Spinal cord (tissue), 10 donors: ENCODE data around the gene C9orf72. TPM values are rescaled to one million over a fixed set of nuclear protein-coding genes. Genes with fewer than 3 reads are reported as not detected.

Source experiments
- DNase-seq, 6 donors: peaks; one replicate each; pipeline versions ENCODE4 v3.0.0 to v3.0.0-alpha.2; 2013 to 2015; ENCODE audit warnings: low spot score in 6 of 6, low read depth in 4 of 6
- H3K27ac ChIP-seq: one replicate; pipeline ENCODE4 v1.5.1; 2013; ENCODE audit warnings: low read depth, low read length, control low read depth
- H3K27me3 ChIP-seq: one replicate; pipeline ENCODE4 v1.6.1; 2013; ENCODE audit warnings: low read length; ENCODE audit not compliant: control insufficient read depth, insufficient read depth
- H3K36me3 ChIP-seq: one replicate; pipeline ENCODE4 v1.6.1; 2013; ENCODE audit warnings: low read length; ENCODE audit not compliant: control insufficient read depth, insufficient read depth
- H3K4me1 ChIP-seq: one replicate; pipeline ENCODE4 v1.6.1; 2013; ENCODE audit warnings: low read length; ENCODE audit not compliant: control insufficient read depth, insufficient read depth
- H3K4me3 ChIP-seq: one replicate; pipeline ENCODE4 v1.5.1; 2013; ENCODE audit warnings: low read depth, low read length, control low read depth
- H3K9me3 ChIP-seq: one replicate; pipeline ENCODE4 v1.6.1; 2013; ENCODE audit warnings: low read length; ENCODE audit not compliant: control insufficient read depth, insufficient read depth
- WGBS: methylation state at CpG from one replicate; pipeline ENCODE4 v1.1.5; 2013; ENCODE audit warnings: missing lambda C conversion rate; ENCODE audit not compliant: insufficient coverage; 5-methylcytosine and 5-hydroxymethylcytosine counted together
- polyA plus RNA-seq, 2 donors: library from polyadenylated mRNA; unstranded; fragments of 120-200 nt; gene quantifications; one replicate each; pipeline ENCODE4 v1.2.1, GENCODE V29; 2013; ENCODE audit not compliant: insufficient read length in 2 of 2
- total RNA-seq, 2 donors: library from RNA; depleted of rRNA in 1 of 2; stranded (reverse); fragments of 120-200 nt in 1 of 2; fragments of >200 nt in 1 of 2; gene quantifications; one replicate each; pipeline versions ENCODE4 v1.2.3 to v1.2.4, GENCODE V29; 2013 to 2014
- donor health status: healthy.

C9orf72 gene
- total and polyA plus RNA-seq, 4 donors, result 38.6 to 77.7 (median 44.3) TPM

- Histone ChIP-seq H3K9me3 (no peaks in the 10 kb centered on the region), H3K27ac (peak overlapping the region; percentile 25), H3K4me1 (peaks cover 4% of the 10 kb centered on the region), H3K36me3 (peaks cover 2% of the 10 kb centered on the region), H3K27me3 (no peaks in the 10 kb centered on the region), H3K4me3 (no peak overlapping the region)
- peak in 1 of 6 donors; percentile 37 for DNase-seq
- WGBS, result 27% methylated on average over 2 of the region's 4 CpGs
Measured at GRCh38 chr9:27534131-27534530, 39.1 kb downstream of the C9orf72 start.

GRCh38 chr9:27533311-27533710, 40.0 kb downstream of the C9orf72 start:
- H3K4me1 ChIP-seq, result peaks cover 11% of the 10 kb centered on the region
- H3K36me3 ChIP-seq, result peaks cover 2% of the 10 kb centered on the region
- no peak overlapping the region for H3K4me3 ChIP-seq
- H3K27me3 ChIP-seq, result no peaks in the 10 kb centered on the region
- DNase-seq, result peak in 2 of 6 donors; percentile 28 to 73
- no peak overlapping the region for H3K27ac ChIP-seq
- H3K9me3 ChIP-seq, result no peaks in the 10 kb centered on the region
- WGBS, result no CpG with 5 or more reads among the region's 1 CpG

- WGBS, result no CpG with 5 or more reads among the region's 1 CpG
- no peaks in the 10 kb centered on the region for H3K9me3 ChIP-seq
- H3K36me3 ChIP-seq, result peaks cover 2% of the 10 kb centered on the region
- peaks cover 19% of the 10 kb centered on the region for H3K4me1 ChIP-seq
- no peak overlapping the region for H3K4me3 ChIP-seq
- H3K27ac ChIP-seq, result no peak overlapping the region
- no peak for DNase-seq
- no peaks in the 10 kb centered on the region for H3K27me3 ChIP-seq
Measured at GRCh38 chr9:27532046-27532445, 41.2 kb downstream of the C9orf72 start.

GRCh38 chr9:27530915-27531755, 42.1 kb downstream of the C9orf72 start:
- DNase-seq, result peak in 1 of 6 donors; percentile 22
- Histone ChIP-seq H3K27ac (no peak overlapping the region), H3K36me3 (peaks cover 2% of the 10 kb centered on the region), H3K4me1 (peaks cover 19% of the 10 kb centered on the region), H3K9me3 (no peaks in the 10 kb centered on the region), H3K27me3 (no peaks in the 10 kb centered on the region), H3K4me3 (no peak overlapping the region)
- WGBS, result no CpG with 5 or more reads among the region's 4 CpGs

GRCh38 chr9:27529316-27530278, 43.7 kb downstream of the C9orf72 start, which contains the start of gene MOB3B:
Gene MOB3B (minus strand): TSS chr9:27529814. CDS start chr9:27455550, 74,264 bp downstream.
- no peaks in the 10 kb centered on the region for H3K36me3 ChIP-seq
- no peaks in the 10 kb centered on the region for H3K9me3 ChIP-seq
- WGBS, result under 1% methylated on average over 72 of the region's 74 CpGs
- peak; percentile 59 to 94 (median 70) for DNase-seq
- peak within 1 kb of the TSS; percentile 79 for H3K4me3 ChIP-seq
- no peaks in the 10 kb centered on the region for H3K27me3 ChIP-seq
- peaks cover 15% of the 10 kb centered on the region for H3K4me1 ChIP-seq
- H3K27ac ChIP-seq, result peak within 1 kb of the TSS; percentile 82

- Histone ChIP-seq H3K36me3 (no peaks in the 10 kb centered on the region), H3K4me3 (peak overlapping the region; percentile 79), H3K27me3 (no peaks in the 10 kb centered on the region), H3K9me3 (no peaks in the 10 kb centered on the region), H3K27ac (peak overlapping the region; percentile 82), H3K4me1 (peaks cover 15% of the 10 kb centered on the region)
- peak in 4 of 6 donors; percentile 11 to 67 (median 42) for DNase-seq
- under 1% methylated on average over 25 of the region's 25 CpGs for WGBS
Measured at GRCh38 chr9:27528886-27529315, 44.4 kb downstream of the C9orf72 start.

GRCh38 chr9:27528076-27528885, 45.0 kb downstream of the C9orf72 start:
- Histone ChIP-seq H3K4me3 (peak overlapping the region; percentile 79), H3K27ac (peak overlapping the region; percentile 82), H3K9me3 (no peaks in the 10 kb centered on the region), H3K36me3 (no peaks in the 10 kb centered on the region), H3K4me1 (peaks cover 15% of the 10 kb centered on the region), H3K27me3 (no peaks in the 10 kb centered on the region)
- peak in 5 of 6 donors; percentile 35 to 86 (median 41) for DNase-seq
- under 1% methylated on average over 39 of the region's 44 CpGs for WGBS

GRCh38 chr9:27527702-27528075, 45.6 kb downstream of the C9orf72 start:
- DNase-seq, result no peak
- Histone ChIP-seq H3K4me1 (peaks cover 15% of the 10 kb centered on the region), H3K27me3 (no peaks in the 10 kb centered on the region), H3K36me3 (no peaks in the 10 kb centered on the region), H3K4me3 (peak overlapping the region; percentile 79), H3K27ac (peak overlapping the region; percentile 82), H3K9me3 (no peaks in the 10 kb centered on the region)
- WGBS, result 35% methylated on average over 8 of the region's 8 CpGs

GRCh38 chr9:27524236-27524635, 49.0 kb downstream of the C9orf72 start, which contains the start of gene IFNK:
Gene IFNK (plus strand): TSS chr9:27524290. CDS start chr9:27524337, 47 bp downstream.
- WGBS, result 100% methylated on average over 1 of the region's 2 CpGs
- Histone ChIP-seq H3K4me3 (no peak within 1 kb of the TSS), H3K27me3 (no peaks in the 10 kb centered on the region), H3K4me1 (peaks cover 15% of the 10 kb centered on the region), H3K9me3 (no peaks in the 10 kb centered on the region), H3K27ac (no peak within 1 kb of the TSS), H3K36me3 (no peaks in the 10 kb centered on the region)
- DNase-seq, result no peak
